ENCODE results near the gene RHEBL1.

Gene RHEBL1

GRCh38 chr12:49020441-49020840 lies 49.3 kb downstream of the RHEBL1 start:
- no peak for DNase-seq (ENCODE audit: low spot score)

DNA sequence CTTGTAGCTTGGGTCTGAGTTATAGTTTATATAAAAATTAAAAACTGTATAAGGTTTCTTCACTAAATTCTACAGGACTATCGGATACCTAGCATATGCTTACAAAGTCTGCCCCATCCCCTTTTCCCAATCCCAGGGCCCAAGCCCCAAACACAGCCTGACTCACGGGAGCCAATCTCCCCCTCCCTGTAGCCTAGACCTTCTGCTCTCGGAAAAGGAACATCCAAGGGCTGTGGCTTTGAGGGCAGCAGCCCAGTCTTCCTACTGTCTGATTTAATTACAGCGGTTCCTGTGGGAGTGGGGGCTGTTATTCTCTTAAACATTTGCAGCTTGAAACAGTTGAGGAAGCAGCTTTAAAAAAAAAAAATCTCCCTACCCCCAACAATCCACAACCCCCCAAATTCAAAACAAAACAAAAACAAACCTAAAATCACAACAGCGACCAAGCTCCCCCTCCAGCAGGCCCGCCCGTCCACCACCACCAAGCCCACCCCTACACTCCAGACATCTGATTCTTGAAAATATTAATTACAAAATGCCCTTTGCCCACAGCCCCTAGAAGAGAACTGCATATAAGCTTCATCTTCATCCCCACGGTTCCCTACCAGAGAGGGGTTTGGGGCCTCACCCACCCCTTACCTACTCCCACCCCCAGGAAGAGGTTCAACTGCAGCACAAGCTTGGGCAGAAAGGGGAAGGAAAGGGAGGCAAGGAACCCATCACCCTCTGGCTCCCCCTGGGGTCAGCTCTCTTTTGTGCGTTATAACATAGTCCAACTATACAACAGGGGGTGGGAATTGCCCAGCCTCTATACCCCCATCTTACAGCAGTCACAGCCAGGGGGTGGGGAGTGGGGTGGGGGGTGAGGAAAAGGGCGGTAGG lies 50.1 kb downstream of the RHEBL1 start:
- DNase-seq (ENCODE audit: low spot score), result peak; percentile 71

- no peak for DNase-seq (ENCODE audit: low spot score)
Measured at GRCh38 chr12:49019120-49019430, 50.7 kb downstream of the RHEBL1 start.

GRCh38 chr12:49018261-49019119 lies 51.3 kb downstream of the RHEBL1 start, which contains the start of gene PRKAG1:
Gene PRKAG1, minus strand, starts transcription at chr12:49018776. Its CDS starts 36 bp downstream, at chr12:49018740.
- DNase-seq (ENCODE audit: low spot score), result peak; percentile 95

GRCh38 chr12:49017891-49018260 lies 51.9 kb downstream of the RHEBL1 start:
- DNase-seq (ENCODE audit: low spot score), result no peak

GRCh38 chr12:49015196-49015595 lies 54.6 kb downstream of the RHEBL1 start:
- DNase-seq (ENCODE audit: low spot score), result no peak
